Activated B cell treated with CpG ODN at 0.5 μM for 24 hours (primary cell): Measurements from ENCODE around the gene NT5DC3. TPM values are rescaled to one million over a fixed set of nuclear protein-coding genes. Genes with fewer than 3 reads are reported as not detected.

ENCODE experiments used
- ATAC-seq: fragments of 200-7000 bp; cut with Tn5 transposase; one replicate; pipeline ENCODE4 v1.10.0; 2021; ENCODE audit warnings: low read depth, mild to moderate bottlenecking, moderate library complexity
- CTCF ChIA-PET: fragments of 350-600 bp; sonication (Branson Sonifier 250); formaldehyde crosslinking; loops from one replicate; lab custom pipeline; 2021; ENCODE audit warnings: antibody characterized with exemption; lab: Charles Lee
- POLR2A ChIA-PET: fragments of 350-600 bp; sonication (Branson Sonifier 250); formaldehyde crosslinking; loops from one replicate; lab custom pipeline; 2021; ENCODE audit warnings: antibody characterized with exemption; lab: Charles Lee
- DNase-seq: peaks from one replicate; pipeline ENCODE4 v3.0.0; 2022
- H3K27ac Mint-ChIP-seq: one replicate; pipeline ENCODE4 v1.8.0; 2020; ENCODE audit warnings: mixed read lengths
- H3K27me3 Mint-ChIP-seq: one replicate; pipeline ENCODE4 v1.8.0; 2021; ENCODE audit warnings: mixed read lengths
- H3K36me3 Mint-ChIP-seq: one replicate; pipeline ENCODE4 v1.8.0; 2021; ENCODE audit warnings: low read depth, mixed read lengths
- H3K4me1 Mint-ChIP-seq: one replicate; pipeline ENCODE4 v1.8.0; 2021; ENCODE audit warnings: mixed read lengths
- H3K4me3 Mint-ChIP-seq: one replicate; pipeline ENCODE4 v1.8.0; 2020; ENCODE audit warnings: mild to moderate bottlenecking, mixed read lengths
- H3K9me3 Mint-ChIP-seq: one replicate; pipeline ENCODE4 v1.8.0; 2020; ENCODE audit warnings: mixed read lengths
- CTCF ChIP-seq: fragments of 200-600 bp; IDR thresholded peaks from one replicate; pipeline ENCODE4 v1.8.0; 2022; ENCODE audit warnings: antibody characterized with exemption, mild to moderate bottlenecking
- intact Hi-C: fragments of 100-400 bp; cut with micrococcal nuclease; formaldehyde crosslinking; loops from one replicate; pipeline ENCODE4 v1.15.1; 2024
- total RNA-seq: library from RNA; stranded (reverse); gene quantifications from 2 replicates; pipeline ENCODE4 v1.2.3, GENCODE V29; 2022

Gene NT5DC3
- total RNA-seq, 1 donor from 2014 or later, result 11.6 TPM

- CTCF ChIA-PET, result no interaction called here
- Mint-ChIP-seq H3K4me3 (no peak overlapping the region), H3K36me3 (peaks cover 79% of the 10 kb centered on the region), H3K27me3 (no peaks in the 10 kb centered on the region), H3K4me1 (no peaks in the 10 kb centered on the region), H3K27ac (no peak overlapping the region), H3K9me3 (no peaks in the 10 kb centered on the region)
- no peak for TF ChIP-seq CTCF
- intact Hi-C loops, result no loop called here
- DNase-seq (no peak), ATAC-seq (no peak)
- POLR2A ChIA-PET, result no interaction called here
These were observed 61.0 kb downstream of the NT5DC3 start for GRCh38 chr12:103780093-103780440.

- ChIA-PET POLR2A (no interaction called here), CTCF (no interaction called here)
- Mint-ChIP-seq H3K4me1 (no peaks in the 10 kb centered on the region), H3K27me3 (no peaks in the 10 kb centered on the region), H3K27ac (no peak overlapping the region), H3K4me3 (no peak overlapping the region), H3K9me3 (no peaks in the 10 kb centered on the region), H3K36me3 (peaks cover 76% of the 10 kb centered on the region)
- DNase-seq (no peak), ATAC-seq (no peak)
- no peak for TF ChIP-seq CTCF
- intact Hi-C loops, result no loop called here
These were observed 61.5 kb downstream of the NT5DC3 start for GRCh38 chr12:103779410-103780092.

- CTCF ChIA-PET, result no interaction called here
- Mint-ChIP-seq H3K27ac (no peak overlapping the region), H3K36me3 (peaks cover 71% of the 10 kb centered on the region), H3K27me3 (no peaks in the 10 kb centered on the region), H3K4me3 (no peak overlapping the region), H3K4me1 (no peaks in the 10 kb centered on the region), H3K9me3 (no peaks in the 10 kb centered on the region)
- TF ChIP-seq CTCF, result no peak
- POLR2A ChIA-PET, result no interaction called here
- ATAC-seq (no peak), DNase-seq (no peak)
- intact Hi-C loops, result no loop called here
These were observed 62.3 kb downstream of the NT5DC3 start for GRCh38 chr12:103778781-103779180.

GRCh38 chr12:103774977-103775560 lies 66.0 kb downstream of the NT5DC3 start:
- POLR2A ChIA-PET, result no interaction called here
- CTCF ChIA-PET, result no interaction called here
- Mint-ChIP-seq H3K4me3 (no peak overlapping the region), H3K27ac (no peak overlapping the region), H3K36me3 (peaks cover 52% of the 10 kb centered on the region), H3K27me3 (no peaks in the 10 kb centered on the region), H3K4me1 (no peaks in the 10 kb centered on the region), H3K9me3 (no peaks in the 10 kb centered on the region)
- TF ChIP-seq CTCF, result no peak
- DNase-seq (no peak), ATAC-seq (no peak)
- intact Hi-C loops, result loop anchor here (5.0 kb wide), 2 partner anchors 97 to 202 kb away; no protein-coding TSS in a partner anchor

- ChIA-PET POLR2A (no interaction called here), CTCF (no interaction called here)
- ATAC-seq, result no peak
- no peak for DNase-seq
- Mint-ChIP-seq H3K27ac (no peak overlapping the region), H3K9me3 (no peaks in the 10 kb centered on the region), H3K27me3 (no peaks in the 10 kb centered on the region), H3K4me1 (no peaks in the 10 kb centered on the region), H3K36me3 (peaks cover 35% of the 10 kb centered on the region), H3K4me3 (no peak overlapping the region)
- intact Hi-C loops, result loop anchor here (5.0 kb wide), 2 partner anchors 99 to 204 kb away; no protein-coding TSS in a partner anchor
- TF ChIP-seq CTCF, result no peak
These were observed 67.7 kb downstream of the NT5DC3 start for GRCh38 chr12:103773109-103773910.
